Measurements from ENCODE around the gene SARNP. TPM values are rescaled to one million over a fixed set of nuclear protein-coding genes. Genes with fewer than 3 reads are reported as not detected.

Gene SARNP
- total RNA-seq, 1 donor from 2014 or later, result 61.9 TPM

DNA sequence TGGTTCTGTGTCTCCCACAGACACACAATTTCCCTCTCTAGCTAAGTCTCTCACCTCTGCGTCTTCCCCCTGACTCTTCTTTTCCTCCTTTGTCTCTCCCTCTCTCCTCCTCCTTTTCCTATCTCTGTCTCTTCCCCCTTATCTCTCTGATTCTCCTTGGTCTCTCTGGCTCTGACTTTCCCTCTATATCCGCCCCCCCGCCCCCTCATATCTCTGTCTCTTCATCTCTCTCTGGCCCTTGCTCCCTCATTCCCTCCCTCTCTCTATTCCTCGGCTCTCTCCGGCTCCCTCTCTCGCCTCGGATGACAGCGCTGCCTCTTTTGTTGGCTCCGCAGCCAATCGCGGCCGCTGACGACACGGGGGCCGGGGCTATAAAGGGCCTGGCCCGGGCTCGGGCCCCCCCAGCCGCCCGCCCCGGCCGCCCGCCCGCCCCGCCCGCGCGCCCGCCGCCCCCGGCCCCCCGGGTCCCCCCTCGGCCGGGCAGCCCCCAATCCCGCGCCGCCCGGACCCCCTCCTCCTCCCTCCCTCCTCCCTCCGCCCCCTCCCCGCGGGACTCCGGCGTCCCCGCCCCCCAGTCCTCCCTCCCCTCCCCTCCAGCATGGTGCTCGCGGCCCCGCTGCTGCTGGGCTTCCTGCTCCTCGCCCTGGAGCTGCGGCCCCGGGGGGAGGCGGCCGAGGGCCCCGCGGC is 74.7 kb downstream of the SARNP start, which contains the start of gene GDF11:
TSS of gene GDF11 (plus strand) at position 404 of the 687 bp plus-strand sequence. CDS start at position 599, 195 bp downstream.
- DNase-seq (ENCODE audit: low spot score), result no peak

DNA sequence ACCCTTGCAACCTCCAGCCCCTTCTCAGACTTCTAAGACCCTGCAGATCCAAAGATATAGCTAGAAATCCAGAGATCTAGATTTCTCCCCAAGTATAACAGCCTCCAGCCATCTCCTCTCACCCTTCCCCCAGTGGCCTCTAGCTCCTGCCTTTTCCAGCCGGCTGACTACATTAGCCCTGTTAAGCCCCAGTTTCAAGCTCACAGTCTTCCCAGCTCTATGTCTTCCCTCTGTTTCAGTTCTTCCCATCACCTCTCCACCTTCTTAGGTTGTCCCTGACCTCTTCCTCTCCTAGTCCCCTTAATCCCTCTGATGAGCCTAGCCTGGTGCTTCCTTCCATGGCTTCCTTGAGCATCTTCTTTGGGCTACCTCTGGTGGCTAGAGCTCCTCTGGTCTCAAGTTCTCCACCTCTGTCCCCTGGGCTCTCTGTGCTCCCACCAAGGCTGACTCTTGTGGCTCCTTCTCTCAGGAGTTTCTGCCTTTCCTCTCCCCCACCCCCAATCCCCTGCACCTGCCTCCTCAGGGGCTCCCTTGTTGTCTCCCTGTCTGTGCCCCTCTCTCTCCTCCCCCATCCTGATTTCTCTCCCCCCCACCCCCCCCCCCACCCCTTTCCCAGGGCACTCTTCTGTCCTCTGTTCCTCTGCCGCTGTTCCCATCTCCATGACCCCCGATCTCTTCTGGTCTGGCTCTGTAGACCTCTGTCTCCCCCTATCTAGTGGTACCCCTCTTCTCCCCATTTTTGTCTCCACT is 75.4 kb downstream of the SARNP start:
- no peak for DNase-seq (ENCODE audit: low spot score)

DNA sequence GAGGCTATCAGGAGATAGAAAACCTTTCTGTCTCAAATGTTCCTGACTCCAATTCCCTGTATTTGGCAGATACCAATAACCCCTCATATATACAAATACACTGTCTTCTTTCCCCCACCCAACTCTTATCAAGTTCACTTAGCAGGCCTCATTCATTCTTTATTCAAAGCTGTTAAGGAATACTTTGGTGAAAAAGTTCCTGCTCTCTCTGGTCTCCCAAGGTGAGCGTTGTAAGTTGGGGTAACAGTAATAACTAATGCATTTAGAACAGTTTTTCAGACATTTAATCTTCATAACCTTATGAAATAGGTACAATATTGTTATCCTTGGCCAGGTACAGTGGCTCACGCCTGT is 78.5 kb downstream of the SARNP start:
- DNase-seq (ENCODE audit: low spot score), result no peak

DNA sequence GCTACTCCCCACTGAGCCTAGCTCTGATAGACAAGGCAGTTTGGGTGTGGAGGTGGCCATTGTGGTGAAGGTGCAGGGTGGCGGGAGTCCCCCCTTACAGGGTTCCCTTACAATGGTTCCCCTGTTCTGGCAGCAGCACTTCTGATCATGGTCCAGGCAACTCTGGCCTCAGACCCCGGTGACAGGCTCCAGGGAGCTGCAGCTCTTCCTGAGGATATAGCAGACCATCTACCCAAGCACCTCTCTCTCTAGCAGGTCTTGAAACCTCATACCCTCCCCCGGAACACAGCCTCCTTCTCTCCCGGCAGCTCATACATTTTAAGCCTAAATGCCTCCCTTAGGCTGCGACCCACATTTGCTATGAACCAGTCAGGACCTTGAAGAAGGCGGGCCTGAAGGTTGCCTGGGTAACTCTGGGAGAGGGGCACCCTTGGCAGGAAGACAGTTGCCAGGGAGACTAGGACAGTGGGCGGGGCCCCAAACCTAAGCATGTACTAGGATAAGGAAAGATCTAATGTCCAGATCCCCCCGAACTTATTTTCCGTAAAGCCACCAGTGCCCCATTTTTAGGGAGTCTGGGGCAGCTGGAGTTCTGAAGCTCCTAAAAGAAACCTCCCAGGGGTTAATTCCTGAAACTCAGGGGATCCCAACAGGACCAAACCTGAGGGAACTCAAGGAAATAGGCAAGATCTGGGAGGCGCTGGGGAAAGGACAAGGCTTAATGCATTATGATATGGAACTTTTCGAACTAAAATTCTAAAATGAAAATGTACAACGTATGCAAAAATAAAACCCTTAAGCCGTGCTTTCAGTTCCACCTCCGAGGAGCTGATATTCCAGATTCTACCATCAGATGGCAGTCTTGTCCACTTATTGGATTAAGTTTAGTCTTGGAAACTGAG is 79.2 kb downstream of the SARNP start:
- DNase-seq (ENCODE audit: low spot score), result peak; percentile 86

DNA sequence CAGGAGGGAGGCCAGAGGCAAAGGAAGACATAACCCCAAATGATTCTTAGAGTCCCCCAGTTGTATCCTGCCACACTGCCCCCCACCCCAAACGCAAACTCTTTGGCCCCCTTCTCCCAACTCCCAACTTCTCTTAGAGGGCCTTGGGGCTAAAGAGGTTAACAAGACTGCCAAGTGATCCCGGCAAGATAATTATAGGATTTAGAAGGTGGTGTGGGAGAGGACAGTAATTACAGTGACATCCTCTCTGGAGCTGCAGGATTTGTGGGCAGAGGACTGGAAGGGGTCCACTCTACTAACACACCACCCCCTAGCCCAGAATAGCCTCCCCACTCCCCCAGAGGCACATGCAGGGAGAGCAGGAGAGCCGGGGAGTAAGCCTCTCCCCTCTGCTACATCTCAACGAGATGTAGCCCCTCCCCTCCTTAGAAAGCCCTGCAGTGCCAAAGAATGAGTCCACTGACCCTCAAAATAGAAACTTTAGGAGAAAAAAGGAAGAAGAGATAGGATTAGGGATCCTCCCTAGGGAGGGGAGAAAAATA is 79.9 kb downstream of the SARNP start:
- DNase-seq (ENCODE audit: low spot score), result no peak

DNA sequence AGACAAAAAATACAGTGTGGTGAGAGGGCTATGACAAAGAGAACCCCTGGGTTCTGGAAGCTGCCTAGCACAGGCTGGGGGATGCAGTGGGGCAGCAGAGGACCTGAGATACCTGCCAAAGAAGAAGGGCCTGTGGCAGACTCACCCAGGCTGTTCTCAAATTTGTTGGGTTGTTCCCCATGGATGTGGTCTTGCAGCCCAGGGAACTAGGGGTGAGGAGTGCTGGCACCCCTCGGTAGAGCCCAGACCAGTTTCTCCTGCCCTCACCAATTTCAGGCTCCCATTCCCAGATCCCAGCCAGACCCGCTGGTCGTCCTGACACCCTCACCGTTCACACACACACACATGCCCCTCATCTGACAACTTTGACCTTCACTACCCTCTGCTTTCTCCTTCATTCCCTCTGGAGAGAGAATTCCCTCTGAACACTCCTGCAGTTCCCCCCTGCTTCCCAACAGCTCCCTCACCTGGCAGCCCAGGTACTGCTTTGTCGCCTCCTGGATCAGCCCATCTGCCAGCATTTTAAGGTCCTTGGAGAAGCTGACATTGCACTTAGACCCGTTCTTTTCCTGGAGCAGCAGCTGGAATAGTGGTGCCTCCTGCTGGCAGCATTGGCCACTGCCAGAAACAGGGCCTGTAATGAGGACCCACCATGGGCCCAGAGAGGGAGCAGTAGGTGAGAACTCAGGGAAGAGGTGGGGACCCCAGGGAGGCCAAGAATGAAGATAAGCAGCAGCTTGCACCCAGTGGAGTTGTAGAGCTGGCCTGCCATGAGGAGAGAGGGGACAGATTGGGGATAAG is 80.5 kb downstream of the SARNP start:
- DNase-seq (ENCODE audit: low spot score), result no peak

DNA sequence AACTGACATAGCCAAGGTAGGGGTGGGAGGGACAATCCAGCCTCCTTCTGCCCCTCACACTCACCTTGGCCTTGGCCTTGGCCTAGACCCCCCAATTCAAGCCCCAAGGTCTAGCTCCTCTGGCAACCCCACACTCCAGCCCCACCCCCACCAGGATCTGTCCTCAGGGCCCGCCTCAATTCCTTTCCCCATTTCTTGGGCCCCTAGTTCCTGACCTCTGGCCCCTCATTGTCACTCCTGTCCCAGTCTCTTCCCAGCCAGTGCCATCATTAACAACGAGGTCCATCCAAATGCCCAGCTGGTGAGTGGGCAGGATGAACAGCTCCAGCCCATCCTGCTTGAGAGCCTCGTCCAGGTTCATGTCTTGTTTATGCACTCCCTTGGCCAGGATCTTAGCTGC is 81.4 kb downstream of the SARNP start:
- DNase-seq (ENCODE audit: low spot score), result no peak

DNA sequence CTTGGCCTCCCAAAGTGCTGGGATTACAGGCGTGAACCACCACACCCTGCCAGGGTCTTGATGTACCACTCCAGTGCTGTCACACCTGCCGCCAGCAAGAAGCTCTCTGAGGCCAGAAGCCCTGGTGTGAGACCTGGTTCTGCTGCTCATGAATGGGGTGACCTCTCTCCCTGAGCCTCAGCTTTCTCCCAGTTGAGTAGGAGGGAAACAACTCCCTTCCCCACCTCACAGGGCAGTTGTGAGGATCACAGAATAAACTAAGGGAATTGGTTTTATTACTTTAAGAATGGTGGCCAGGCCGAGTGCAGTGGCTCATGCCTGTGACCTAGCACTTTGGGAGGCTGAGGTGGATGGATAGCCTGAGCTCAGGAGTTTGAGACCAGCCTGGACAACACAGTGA is 82.9 kb downstream of the SARNP start:
- DNase-seq (ENCODE audit: low spot score), result no peak

DNA sequence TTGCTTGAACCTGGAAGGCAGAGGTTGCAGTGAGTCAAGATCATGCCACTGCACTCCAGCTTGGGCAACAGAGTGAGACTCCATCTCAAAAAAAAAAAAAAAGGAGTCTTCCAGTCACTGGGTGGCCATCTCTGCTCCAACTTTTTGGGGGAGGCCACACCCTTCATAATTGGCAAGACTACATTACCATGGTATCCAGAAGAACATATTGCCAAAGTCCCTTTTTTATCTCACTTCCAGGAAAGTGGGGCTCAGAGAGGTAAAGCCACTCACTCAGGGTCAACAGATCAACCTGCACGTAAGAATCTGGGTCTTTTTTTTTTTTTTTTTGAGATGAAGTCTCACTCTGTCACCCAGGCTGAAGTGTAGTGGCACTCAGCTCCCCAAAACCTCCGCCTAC is 83.7 kb downstream of the SARNP start:
- DNase-seq (ENCODE audit: low spot score), result no peak

DNA sequence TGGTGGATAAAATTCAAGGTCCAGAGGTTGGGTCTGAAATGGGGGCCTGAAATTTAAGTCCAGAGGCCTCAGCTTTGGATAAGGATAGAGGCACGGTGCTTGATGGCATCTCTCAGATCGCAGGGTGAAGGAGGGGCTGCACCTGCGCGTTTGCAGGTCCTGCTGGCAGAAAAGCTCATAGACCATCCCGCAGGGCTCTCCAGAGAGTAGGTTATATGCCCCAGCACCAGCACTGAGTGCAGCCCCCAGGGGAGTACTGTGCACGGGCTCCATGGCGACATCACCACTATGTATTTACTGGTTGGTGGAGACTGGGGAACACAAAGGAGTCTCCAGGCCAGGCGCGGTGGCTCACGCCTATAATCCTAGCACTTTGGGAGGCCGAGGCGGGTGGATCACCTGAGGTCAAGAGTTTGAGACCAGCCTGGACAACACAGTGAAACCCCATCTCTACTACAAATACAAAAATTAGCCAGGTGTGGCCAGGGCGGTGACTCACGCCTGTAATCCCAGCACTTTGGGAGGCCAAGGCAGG is 84.4 kb downstream of the SARNP start:
- DNase-seq (ENCODE audit: low spot score), result no peak

DNA sequence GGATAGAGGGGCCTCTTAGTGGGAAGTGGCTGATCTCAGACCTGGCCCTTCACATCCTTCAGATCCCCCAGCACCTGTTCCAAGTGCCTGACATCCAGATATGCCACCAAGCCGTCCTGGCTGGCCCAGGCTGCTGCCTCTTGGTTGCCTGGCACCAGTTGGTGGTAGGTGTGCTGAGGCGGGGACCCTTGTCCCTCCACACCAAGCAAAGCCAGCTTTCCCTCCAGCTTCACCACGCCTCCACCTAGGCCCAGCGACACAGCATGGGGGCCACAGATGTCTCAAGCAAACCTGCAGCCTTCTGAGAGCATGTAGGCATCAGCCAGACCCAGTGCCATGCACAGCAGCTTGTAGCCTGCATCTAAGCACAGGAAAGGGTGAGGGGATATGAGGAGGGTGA is 85.2 kb downstream of the SARNP start:
- no peak for DNase-seq (ENCODE audit: low spot score)

DNA sequence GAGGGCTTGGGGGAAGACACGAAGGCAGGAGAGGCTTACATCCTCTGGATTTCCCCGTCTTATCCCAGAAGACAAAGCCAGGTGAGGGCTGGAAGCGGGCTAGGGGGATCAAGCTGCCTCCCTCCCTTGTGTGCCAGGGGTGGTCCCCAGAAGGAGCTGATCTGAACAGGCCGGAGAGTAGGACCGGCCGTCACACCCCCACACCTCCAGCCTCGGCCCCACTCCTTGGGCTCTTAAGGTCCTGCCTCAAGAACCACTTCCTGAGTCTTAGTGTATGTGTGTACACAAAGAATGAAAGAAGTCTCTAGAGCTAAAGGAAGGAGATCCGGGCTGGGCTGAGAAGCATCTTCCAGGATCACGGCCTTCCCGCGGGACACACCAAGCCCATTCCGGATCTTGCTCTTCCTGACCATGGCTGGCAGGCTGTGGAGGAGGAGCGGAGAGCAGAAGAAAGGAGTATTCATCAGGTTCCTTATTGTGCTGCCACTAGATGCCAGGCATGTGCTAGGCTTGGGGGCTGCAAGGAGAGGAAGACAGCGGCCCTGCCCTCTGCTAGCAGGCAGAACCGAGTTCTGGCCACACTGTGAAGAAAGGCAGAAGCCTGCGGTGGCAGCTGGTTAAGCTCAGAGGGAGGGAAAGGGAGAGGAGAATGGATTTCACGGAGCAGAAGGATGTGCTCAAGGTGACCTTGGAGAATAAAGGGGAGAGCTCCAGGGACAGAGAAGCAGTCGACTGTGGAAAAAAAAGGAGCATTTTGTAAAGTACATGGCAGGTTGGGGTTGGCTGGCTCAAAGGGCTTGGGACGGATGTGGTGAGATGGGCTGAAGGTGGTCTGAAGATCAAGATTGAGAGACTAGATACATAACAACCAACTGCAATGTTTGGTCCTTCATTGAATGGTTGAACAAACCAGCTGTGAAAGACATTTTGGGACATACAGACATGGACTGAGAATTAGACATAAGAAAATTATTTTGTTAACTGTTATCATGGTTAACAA is 87.4 kb downstream of the SARNP start:
- no peak for DNase-seq (ENCODE audit: low spot score)

DNA sequence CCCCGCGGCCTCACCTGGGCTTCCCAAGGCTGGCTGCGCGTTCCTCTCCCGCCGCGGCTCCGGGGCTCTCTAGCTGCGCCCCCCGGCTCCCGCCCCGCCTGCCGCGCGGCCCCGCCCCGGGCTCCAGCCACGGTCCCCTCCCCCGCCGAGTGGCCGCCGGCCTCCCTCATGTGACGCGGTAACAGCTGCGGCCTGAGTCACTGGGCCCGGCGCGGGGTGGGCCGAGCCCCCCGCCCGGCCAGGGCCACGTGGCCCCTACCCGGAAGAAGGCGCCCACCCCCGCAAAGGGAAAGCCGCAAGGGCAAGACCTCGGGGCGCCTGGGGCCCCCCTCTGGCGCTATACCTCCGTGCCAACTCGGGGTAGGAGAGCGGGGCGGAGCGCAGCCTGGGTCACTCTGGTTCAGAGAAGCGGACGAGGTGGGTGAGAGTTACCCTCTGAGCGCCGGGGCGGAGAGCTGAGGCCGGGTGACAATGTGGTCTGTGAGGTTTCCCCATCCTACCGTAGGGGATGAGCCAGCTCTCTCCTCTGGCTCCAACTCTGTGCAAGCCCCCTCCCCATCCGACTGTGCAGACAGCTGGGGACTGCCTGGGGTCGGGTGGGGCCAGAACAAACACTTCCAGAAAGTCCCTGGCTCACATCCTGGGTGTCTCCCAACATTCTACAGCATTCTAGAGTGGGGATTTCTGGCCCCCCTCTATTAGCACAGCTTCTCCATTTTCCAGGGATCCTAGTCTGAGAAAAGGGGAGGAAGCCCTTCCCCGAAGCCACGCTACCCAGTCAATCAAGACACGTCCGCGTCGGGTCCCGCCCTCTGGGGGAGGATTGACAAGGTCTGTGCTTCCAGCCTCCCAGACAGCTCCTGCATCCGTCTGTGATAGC is 88.3 kb downstream of the SARNP start, which contains the start of gene CD63:
TSS of gene CD63 (minus strand) at position 71 of the 880 bp plus-strand sequence. CDS start 668 bp downstream, outside the sequence.
- peak; percentile 95 for DNase-seq (ENCODE audit: low spot score)

DNA sequence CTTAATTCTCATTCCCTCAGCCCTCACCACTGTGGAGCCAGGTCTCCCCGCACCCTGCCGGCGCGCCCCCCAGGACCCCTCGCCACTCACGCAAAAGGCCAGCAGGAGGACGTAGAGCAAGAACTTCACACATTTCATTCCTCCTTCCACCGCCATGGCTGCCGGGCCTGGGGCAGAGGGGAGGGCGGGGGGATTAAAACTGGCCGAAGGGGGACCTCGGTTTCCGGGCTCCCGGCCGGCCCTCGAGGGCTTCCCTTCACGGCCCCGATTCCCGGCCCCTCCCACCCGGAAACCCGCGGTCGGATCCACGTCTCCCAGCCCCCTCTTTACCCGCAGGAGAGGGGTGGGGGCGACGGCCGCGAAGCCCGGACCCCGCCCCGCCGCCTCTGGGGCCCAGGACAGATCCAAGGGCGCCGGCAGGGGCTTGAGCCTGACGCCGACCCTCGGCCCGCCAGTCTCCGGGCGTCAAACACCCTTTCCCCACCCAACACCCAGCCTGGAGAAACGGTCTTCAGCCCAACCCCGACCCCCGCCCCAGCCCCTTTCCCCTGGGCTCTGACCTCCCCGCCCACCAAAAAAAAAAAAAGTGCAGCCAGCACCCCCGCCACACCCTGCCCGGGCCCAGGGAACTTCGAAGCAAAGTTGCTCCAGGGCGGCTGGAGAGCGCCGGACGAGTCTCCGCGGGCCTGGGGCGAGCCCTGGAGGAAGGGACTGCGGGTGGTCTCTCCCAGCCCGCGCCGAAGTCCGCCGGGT is 89.2 kb downstream of the SARNP start:
- DNase-seq (ENCODE audit: low spot score), result peak; percentile 88

DNA sequence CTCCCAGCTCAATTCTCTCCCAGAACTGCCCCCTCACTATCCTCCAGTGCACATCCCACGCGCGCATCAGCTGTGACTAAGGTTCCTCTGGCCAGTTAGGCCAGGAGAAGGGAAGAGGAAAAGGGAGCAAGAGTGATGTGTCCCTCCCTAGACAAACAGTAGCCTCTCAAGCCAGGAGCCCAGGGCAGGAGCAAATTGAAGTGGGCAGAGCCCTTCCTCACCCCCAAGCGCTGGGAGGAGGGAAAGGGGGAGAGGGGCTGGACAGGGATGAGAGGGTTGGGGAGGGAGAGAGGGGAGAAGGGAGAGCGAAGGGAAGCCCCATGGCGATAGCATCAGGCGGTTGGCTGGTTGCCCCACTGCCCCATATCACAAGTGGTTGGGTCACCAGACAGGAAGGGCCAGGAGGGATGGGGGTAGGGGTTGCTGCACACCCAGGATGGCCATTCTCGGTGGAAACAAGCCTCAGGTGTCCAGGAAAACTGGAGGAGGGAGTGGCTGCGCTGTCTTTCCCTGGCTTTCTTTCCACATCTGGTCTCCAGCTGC is 89.8 kb downstream of the SARNP start:
- DNase-seq (ENCODE audit: low spot score), result peak; percentile 79

DNA sequence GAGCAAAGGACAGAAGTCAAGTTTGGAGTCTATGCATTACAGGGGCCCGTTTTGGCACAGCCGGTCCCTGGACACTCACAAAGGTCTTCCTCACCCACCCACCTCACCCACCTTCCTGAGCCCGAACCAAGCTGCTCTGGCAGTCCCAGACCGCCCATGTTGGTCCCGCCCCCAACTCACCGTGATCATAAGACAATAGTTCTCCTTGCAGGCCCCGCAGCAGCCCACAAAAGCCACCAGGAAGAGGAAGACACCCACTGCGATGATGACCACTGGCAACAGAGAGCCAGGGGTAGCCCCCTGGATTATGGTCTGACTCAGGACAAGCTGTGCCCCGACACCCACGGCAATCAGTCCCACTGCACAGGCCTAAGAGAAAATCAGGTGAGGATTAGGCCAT is 90.6 kb downstream of the SARNP start:
- DNase-seq (ENCODE audit: low spot score), result no peak

DNA sequence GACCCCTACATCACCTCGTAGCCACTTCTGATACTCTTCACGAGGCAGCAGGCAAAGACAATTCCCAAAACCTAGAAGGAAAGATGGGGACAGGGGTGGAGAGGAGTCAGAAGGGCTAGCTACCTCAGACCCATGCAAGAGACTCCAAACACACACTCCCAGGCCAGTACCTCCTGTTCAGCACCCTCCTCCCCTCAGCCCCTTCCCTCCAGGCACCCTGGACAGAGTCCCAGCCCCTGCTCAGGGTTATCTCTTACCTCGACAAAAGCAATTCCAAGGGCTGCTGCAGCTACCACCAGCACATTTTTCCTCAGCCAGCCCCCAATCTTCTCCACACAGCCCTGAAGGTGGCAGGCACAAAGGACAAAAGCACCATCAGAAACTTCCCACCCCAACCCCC is 92.0 kb downstream of the SARNP start:
- DNase-seq (ENCODE audit: low spot score), result no peak

DNA sequence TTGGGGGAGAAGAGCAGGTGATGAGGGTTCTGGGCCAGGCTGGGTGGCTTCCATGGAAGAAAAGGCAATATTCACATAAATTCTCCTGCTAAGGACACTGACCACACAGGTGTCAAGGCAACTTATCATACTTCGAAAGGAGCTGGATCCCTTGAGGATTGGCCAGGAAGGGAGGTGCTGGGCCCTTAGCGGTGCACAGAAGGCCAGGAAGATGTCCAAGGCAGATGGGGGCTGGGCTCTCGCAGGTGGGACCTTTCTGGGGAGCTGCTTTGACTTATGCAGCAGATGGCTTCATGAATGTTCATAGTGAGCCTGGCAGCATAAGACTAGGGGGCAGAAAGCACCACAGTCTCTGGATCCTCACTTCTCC is 92.6 kb downstream of the SARNP start:
- DNase-seq (ENCODE audit: low spot score), result no peak
